ENCODE results near the gene GSTM1.
"Not testable (repeated sequence)": the region's sequence is repeated elsewhere in the genome, so short reads cannot be mapped to it uniquely, and the experiment has no call there.

The GSTM1 gene

DNA sequence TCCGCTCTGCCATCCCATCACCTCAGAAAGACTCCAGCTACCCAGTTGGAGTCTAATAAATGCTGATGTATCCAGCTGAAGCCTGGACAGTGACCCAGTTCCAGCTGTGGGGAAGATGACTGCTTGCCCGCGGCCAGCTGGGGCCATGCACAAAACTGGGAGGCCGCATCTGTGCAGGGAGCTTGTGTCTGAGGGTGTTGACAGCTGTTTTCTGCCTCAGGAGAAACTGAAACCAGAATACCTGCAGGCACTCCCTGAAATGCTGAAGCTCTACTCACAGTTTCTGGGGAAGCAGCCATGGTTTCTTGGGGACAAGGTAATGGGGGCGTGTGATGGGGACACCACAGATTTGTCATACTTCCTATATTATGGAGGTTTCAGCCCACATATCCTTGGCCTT is 16.6 kb upstream of the GSTM1 start:
- TF ChIP-seq, protein P1, sequence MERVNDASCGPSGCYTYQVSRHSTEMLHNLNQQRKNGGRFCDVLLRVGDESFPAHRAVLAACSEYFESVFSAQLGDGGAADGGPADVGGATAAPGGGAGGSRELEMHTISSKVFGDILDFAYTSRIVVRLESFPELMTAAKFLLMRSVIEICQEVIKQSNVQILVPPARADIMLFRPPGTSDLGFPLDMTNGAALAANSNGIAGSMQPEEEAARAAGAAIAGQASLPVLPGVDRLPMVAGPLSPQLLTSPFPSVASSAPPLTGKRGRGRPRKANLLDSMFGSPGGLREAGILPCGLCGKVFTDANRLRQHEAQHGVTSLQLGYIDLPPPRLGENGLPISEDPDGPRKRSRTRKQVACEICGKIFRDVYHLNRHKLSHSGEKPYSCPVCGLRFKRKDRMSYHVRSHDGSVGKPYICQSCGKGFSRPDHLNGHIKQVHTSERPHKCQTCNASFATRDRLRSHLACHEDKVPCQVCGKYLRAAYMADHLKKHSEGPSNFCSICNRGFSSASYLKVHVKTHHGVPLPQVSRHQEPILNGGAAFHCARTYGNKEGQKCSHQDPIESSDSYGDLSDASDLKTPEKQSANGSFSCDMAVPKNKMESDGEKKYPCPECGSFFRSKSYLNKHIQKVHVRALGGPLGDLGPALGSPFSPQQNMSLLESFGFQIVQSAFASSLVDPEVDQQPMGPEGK (CRISPR knock-in tag; IDR thresholded peaks at IDR 0.05; ENCODE audit: borderline replicate concordance): no peak
- TF ChIP-seq CSDC2 (CRISPR knock-in tag; IDR thresholded peaks at IDR 0.05) (no peak), RARB (CRISPR knock-in tag; IDR thresholded peaks at IDR 0.05) (no peak), ARNTL (CRISPR knock-in tag; IDR thresholded peaks at IDR 0.05; ENCODE audit: borderline replicate concordance, low read depth) (no peak), ZFP30 (CRISPR knock-in tag; IDR thresholded peaks at IDR 0.05) (no peak), ZNF70 (CRISPR knock-in tag; IDR thresholded peaks at IDR 0.05) (no peak), ZFP3 (CRISPR knock-in tag; IDR thresholded peaks at IDR 0.05) (no peak), GLIS3 (CRISPR knock-in tag; IDR thresholded peaks at IDR 0.05) (no peak), ZC3H10 (CRISPR knock-in tag; IDR thresholded peaks at IDR 0.05) (no peak), PPARA (CRISPR knock-in tag; IDR thresholded peaks at IDR 0.05; ENCODE audit: borderline replicate concordance) (no peak), TCF4 (CRISPR knock-in tag; IDR thresholded peaks at IDR 0.05; ENCODE audit: borderline replicate concordance) (no peak), ESRRG (CRISPR knock-in tag; IDR thresholded peaks at IDR 0.05) (no peak), BACH2 (CRISPR knock-in tag; IDR thresholded peaks at IDR 0.05; ENCODE audit: borderline replicate concordance) (no peak), CREB5 (CRISPR knock-in tag; IDR thresholded peaks at IDR 0.05; ENCODE audit: low read depth) (no peak), ZNF565 (CRISPR knock-in tag; conservative IDR thresholded peaks at IDR 0.05; ENCODE audit: low read depth) (no peak)
- TF ChIP-seq, protein P2, sequence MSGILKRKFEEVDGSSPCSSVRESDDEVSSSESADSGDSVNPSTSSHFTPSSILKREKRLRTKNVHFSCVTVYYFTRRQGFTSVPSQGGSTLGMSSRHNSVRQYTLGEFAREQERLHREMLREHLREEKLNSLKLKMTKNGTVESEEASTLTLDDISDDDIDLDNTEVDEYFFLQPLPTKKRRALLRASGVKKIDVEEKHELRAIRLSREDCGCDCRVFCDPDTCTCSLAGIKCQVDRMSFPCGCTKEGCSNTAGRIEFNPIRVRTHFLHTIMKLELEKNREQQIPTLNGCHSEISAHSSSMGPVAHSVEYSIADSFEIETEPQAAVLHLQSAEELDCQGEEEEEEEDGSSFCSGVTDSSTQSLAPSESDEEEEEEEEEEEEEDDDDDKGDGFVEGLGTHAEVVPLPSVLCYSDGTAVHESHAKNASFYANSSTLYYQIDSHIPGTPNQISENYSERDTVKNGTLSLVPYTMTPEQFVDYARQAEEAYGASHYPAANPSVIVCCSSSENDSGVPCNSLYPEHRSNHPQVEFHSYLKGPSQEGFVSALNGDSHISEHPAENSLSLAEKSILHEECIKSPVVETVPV (CRISPR knock-in tag; IDR thresholded peaks at IDR 0.05): no peak

DNA sequence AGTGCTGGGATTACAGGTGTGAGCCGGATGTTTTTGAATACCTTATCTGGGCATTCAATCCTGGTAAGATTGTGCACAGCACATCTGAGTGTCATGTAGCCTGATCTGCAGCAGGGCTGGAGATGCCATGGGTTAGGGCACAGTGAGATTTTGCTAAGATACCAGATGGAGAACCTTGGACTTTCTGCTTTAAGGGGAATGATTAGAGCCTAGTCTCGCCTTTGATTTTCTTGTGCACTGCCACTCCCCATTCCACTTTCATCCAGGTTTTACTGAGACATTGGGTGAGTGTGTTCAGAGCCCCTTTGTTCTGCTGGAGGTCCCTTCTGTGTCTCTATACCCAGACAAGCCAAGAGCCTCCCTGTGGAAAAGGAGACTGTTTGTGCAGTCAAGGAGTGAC is 13.8 kb upstream of the GSTM1 start:
- not testable (repeated sequence) for ATAC-seq

More for the DNA sequence above, 16.6 kb upstream of the GSTM1 start:
- no peak for ATAC-seq

DNA sequence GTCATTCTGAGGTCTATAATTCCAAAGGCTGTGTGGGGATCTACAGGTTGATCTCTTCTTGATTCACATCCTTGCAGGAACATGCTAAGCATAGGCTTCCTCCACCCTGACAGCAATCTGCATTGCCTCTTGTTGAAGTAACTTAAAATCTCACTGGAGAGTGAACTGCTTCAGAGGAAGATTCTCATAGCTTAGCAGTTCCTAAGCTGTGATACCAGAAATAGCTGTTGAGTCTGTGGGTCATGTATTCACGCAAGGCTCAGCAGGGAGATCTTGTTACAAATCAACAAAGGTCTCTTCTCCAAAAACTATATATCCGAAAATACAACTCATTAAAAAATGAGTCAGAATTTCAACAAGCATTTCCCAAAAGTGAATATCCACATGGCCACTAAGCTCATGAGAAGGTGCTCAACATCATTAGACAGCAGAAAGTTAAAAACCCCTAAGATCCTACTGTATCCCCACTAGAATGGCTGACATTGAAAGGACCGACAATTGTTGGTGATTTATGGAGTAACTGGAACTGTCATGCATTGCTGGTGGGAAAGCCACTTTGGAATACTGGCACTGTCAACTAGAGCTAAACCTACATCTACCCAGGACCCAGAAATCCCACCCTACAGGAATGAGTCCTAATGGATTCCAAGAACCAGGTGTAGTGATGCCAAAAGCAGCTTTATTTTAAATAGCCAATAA is 10.8 kb upstream of the GSTM1 start:
- not testable (repeated sequence) for ATAC-seq

- no peak for ATAC-seq
- no peak for TF ChIP-seq OSR1 (CRISPR knock-in tag; IDR thresholded peaks at IDR 0.05)
Observed at GRCh38 chr1:109677459-109677858, 10.2 kb upstream of the GSTM1 start.

- not testable (repeated sequence) for ATAC-seq
Observed at GRCh38 chr1:109678637-109679036, 9.0 kb upstream of the GSTM1 start.

- not testable (repeated sequence) for ATAC-seq
Observed at GRCh38 chr1:109684777-109685176, 2.8 kb upstream of the GSTM1 start.

DNA sequence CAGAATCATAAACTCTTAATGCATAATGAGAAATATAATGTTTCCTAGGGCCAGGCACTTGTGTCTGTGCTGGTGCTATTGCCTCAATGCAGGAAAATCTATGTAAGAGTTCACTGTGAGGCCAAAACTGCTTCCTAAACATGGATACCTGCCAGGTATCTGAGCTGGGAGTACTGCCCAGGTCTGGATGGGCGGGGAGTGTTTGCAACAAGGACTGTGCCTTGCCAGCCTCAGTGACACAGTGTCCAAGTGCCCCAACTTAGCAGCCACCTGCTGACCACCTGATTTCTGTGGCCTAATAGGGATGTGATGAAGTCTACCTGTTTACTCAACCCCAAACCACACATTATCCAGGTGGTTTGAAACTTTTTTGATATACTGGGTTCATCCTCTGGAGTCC is 2.2 kb upstream of the GSTM1 start:
- not testable (repeated sequence) for ATAC-seq

DNA sequence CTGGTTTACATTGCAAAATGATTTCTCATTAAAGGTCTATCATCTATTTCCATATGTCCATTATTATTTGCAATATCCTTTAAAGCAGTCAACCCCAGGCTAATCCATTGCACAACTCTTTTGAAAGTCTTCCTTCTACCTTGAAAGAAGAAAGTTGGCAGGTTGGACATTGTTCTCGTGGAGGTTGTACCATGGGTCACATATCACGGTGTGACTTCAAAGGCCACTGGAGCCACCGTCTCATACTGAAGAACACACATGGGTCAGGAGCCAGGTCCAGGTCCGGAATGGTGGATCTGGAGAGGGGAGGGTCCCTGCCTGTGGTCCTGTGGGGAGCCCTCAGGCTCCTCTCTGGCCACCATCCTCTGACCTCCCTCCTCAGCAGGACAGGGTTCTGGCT is 1.7 kb upstream of the GSTM1 start:
- not testable (repeated sequence) for ATAC-seq

- ATAC-seq: not testable (repeated sequence)
Observed at GRCh38 chr1:109687109-109687508, 508 bp upstream of the GSTM1 start.

All from SK-N-SH treated with all-trans-retinoic acid at 6 μM for 48 hours (cell line).